ENCODE data around the gene LIF. TPM values are rescaled to one million over a fixed set of nuclear protein-coding genes. Genes with fewer than 3 reads are reported as not detected.
A peak's percentile ranks its signal among the peaks of the same experiment; 100 is the strongest.

Gene LIF
- total RNA-seq, 4 donors from 2014 or later, result not detected

- peaks cover 0 to 12% (median 0%) of the 10 kb centered on the region in 3 donors for H3K27me3 ChIP-seq
- TF ChIP-seq CTCF (IDR thresholded peaks at IDR 0.05 in 4 of 5, conservative IDR thresholded peaks at IDR 0.05 in 1 of 5) (no peak), POLR2A (IDR thresholded peaks at IDR 0.05) (no peak)
- DNase-seq (no peak), ATAC-seq (no peak)
- no peaks in the 10 kb centered on the region for H3K36me3 ChIP-seq
- H3K4me1 ChIP-seq, result peaks cover 7 to 12% of the 10 kb centered on the region in 2 donors
- H3K4me3 ChIP-seq, result no peak overlapping the region
- intact Hi-C loops (cut with DNase I; ENCODE audit: low total_unique reads), result no loop called here
- in situ Hi-C loops (cut with MboI; ENCODE audit: low sequenced_read_pairs in 4 of 4), result no loop called here
- no peak overlapping the region for H3K27ac ChIP-seq
- H3K9me3 ChIP-seq, result no peaks in the 10 kb centered on the region
These were observed 48.3 kb downstream of the LIF start for GRCh38 chr22:30198152-30198825.

- intact Hi-C loops (cut with DNase I; ENCODE audit: low total_unique reads), result no loop called here
- no peaks in the 10 kb centered on the region for H3K36me3 ChIP-seq
- TF ChIP-seq CTCF (IDR thresholded peaks at IDR 0.05 in 4 of 5, conservative IDR thresholded peaks at IDR 0.05 in 1 of 5) (no peak), POLR2A (IDR thresholded peaks at IDR 0.05) (no peak)
- H3K9me3 ChIP-seq, result no peaks in the 10 kb centered on the region
- H3K27me3 ChIP-seq, result peaks cover 0 to 15% (median 0%) of the 10 kb centered on the region in 3 donors
- in situ Hi-C loops (cut with MboI; ENCODE audit: low sequenced_read_pairs in 4 of 4), result no loop called here
- peak overlapping the region; percentile 56 to 76 (median 64) for H3K27ac ChIP-seq
- ATAC-seq (no peak), DNase-seq (no peak)
- peaks cover 7 to 12% of the 10 kb centered on the region in 2 donors for H3K4me1 ChIP-seq
- H3K4me3 ChIP-seq, result no peak overlapping the region
These were observed 49.2 kb downstream of the LIF start for GRCh38 chr22:30197389-30197788.

GRCh38 chr22:30196880-30197336 is 49.7 kb downstream of the LIF start:
- ATAC-seq (no peak), DNase-seq (no peak)
- TF ChIP-seq POLR2A (IDR thresholded peaks at IDR 0.05), result no peak
- TF ChIP-seq CTCF (IDR thresholded peaks at IDR 0.05 in 4 of 5, conservative IDR thresholded peaks at IDR 0.05 in 1 of 5), result no peak
- H3K36me3 ChIP-seq, result no peaks in the 10 kb centered on the region
- no peaks in the 10 kb centered on the region for H3K9me3 ChIP-seq
- H3K4me3 ChIP-seq, result no peak overlapping the region
- in situ Hi-C loops (cut with MboI; ENCODE audit: low sequenced_read_pairs in 4 of 4), result no loop called here
- peaks cover 0 to 15% (median 0%) of the 10 kb centered on the region in 3 donors for H3K27me3 ChIP-seq
- peak overlapping the region; percentile 56 to 76 (median 64) for H3K27ac ChIP-seq
- peaks cover 7 to 12% of the 10 kb centered on the region in 2 donors for H3K4me1 ChIP-seq
- intact Hi-C loops (cut with DNase I; ENCODE audit: low total_unique reads), result no loop called here

- ATAC-seq (peak; percentile 71 to 78), DNase-seq (peak; percentile 48 to 68)
- intact Hi-C loops (cut with DNase I; ENCODE audit: low total_unique reads), result no loop called here
- Histone ChIP-seq H3K27ac (peak overlapping the region; percentile 56 to 76 (median 64)), H3K4me1 (peaks cover 7 to 12% of the 10 kb centered on the region in 2 donors), H3K36me3 (no peaks in the 10 kb centered on the region), H3K27me3 (peaks cover 0 to 17% (median 0%) of the 10 kb centered on the region in 3 donors), H3K4me3 (no peak overlapping the region), H3K9me3 (no peaks in the 10 kb centered on the region)
- TF ChIP-seq CTCF (IDR thresholded peaks at IDR 0.05 in 4 of 5, conservative IDR thresholded peaks at IDR 0.05 in 1 of 5) (no peak), POLR2A (IDR thresholded peaks at IDR 0.05) (peak in 1 of 2 donors; percentile 5)
- in situ Hi-C loops (cut with MboI; ENCODE audit: low sequenced_read_pairs in 4 of 4), result no loop called here
These were observed 50.2 kb downstream of the LIF start for GRCh38 chr22:30196141-30196879.
